Heart left ventricle (tissue), 16 donors: Measurements from ENCODE around the gene SLC6A4. TPM values are rescaled to one million over a fixed set of nuclear protein-coding genes. Genes with fewer than 3 reads are reported as not detected.

ENCODE experiments used
- ATAC-seq, 4 donors: fragments of 200-7000 bp; cut with Tn5 transposase; one replicate each; pipeline ENCODE4 v1.9.1; 2020 to 2022; ENCODE audit warnings: moderate library complexity in 4 of 4, mild to moderate bottlenecking in 3 of 4, moderate number of reproducible peaks in 1 of 4
- DNase-seq, 5 donors: peaks; one replicate each; pipeline ENCODE4 v3.0.0-alpha.2; 2020
- H3K27ac ChIP-seq, 12 donors: fragments of 200-600 bp; sonication (generic) in 4 of 12; one replicate each; pipeline versions ENCODE4 v1.5.0 to v1.8.0; 2016 to 2022; ENCODE audit warnings: mild to moderate bottlenecking in 2 of 12
- H3K27me3 ChIP-seq, 9 donors: fragments of 200-600 bp; sonication (generic) in 2 of 9; one replicate each; pipeline versions ENCODE4 v1.5.1 to v1.8.0; 2016 to 2022; ENCODE audit warnings: mild to moderate bottlenecking in 3 of 9
- H3K36me3 ChIP-seq, 9 donors: fragments of 200-600 bp; sonication (generic) in 2 of 9; one replicate each; pipeline versions ENCODE4 v1.5.0 to v1.8.0; 2018 to 2022; ENCODE audit warnings: mild to moderate bottlenecking in 2 of 9
- H3K4me1 ChIP-seq, 12 donors: fragments of 200-600 bp; sonication (generic) in 4 of 12; one replicate each; pipeline versions ENCODE4 v1.5.0 to v1.8.0; 2016 to 2022; ENCODE audit warnings: mild to moderate bottlenecking in 3 of 12
- H3K4me3 ChIP-seq, 12 donors: fragments of 200-600 bp; sonication (generic) in 4 of 12; one replicate each; pipeline versions ENCODE4 v1.5.0 to v1.8.0; 2017 to 2022; ENCODE audit warnings: mild to moderate bottlenecking in 9 of 12, moderate library complexity in 4 of 12
- H3K9me3 ChIP-seq, 12 donors: fragments of 200-600 bp; sonication (generic) in 4 of 12; one replicate each; pipeline versions ENCODE4 v1.5.0 to v1.8.0; 2016 to 2022; ENCODE audit warnings: mild to moderate bottlenecking in 1 of 12
- CTCF ChIP-seq, 12 donors: fragments of 200-600 bp; sonication (generic) in 4 of 12; IDR thresholded peaks; one replicate each; pipeline versions ENCODE4 v1.5.0 to v1.8.0; 2018 to 2022; ENCODE audit warnings: antibody characterized with exemption in 12 of 12, mild to moderate bottlenecking in 5 of 12
- POLR2A ChIP-seq, 2 donors: fragments of 450-650 bp; IDR thresholded peaks; one replicate each; pipeline ENCODE4 v1.6.1; 2017; ENCODE audit warnings: antibody characterized with exemption in 2 of 2, mild to moderate bottlenecking in 2 of 2, moderate library complexity in 2 of 2
- WGBS, 4 donors: extraction: QIAGEN DNeasy Blood & Tissue Kit in 2 of 4; methylation state at CpG; one replicate each; pipeline versions ENCODE4 v1.1.5 to v1.1.7; 2013 to 2018; 5-methylcytosine and 5-hydroxymethylcytosine counted together
- intact Hi-C, 10 donors: fragments of 100-400 bp; cut with DNase I; formaldehyde crosslinking; loops; one replicate each; pipeline versions ENCODE4 v1.11.1 to v1.14.2; 2022
- polyA plus RNA-seq, 2 donors: library from polyadenylated mRNA; stranded (reverse); fragments of 200-250 nt; gene quantifications; one replicate each; pipeline ENCODE4 v1.2.3, GENCODE V29; 2013
- total RNA-seq, 9 donors: library from RNA; depleted of rRNA in 2 of 9; stranded (reverse); fragments of >200 nt in 2 of 9; fragmentation: NEBNext Ultra II Directional in 3 of 9; extraction: Animal tissue kit (Norgen Biotek cat#: 25700) in 3 of 9; gene quantifications; one replicate each; pipeline versions ENCODE4 v1.1.0 to v1.2.4, GENCODE V29; 2016 to 2023
- donor health status: ischemic (EF 13 %, LVEDD 7.1; RV severe dilation, severe dysfunction).
- donor health status: healthy with polysubstance abuse.
- donor health status: DM: no; HTN: yes; CAD: no.
- donor health status: DM: no; HTN: no; CAD: no.
- donor health status: ischemic (EF 25% LVEDD 6.9; RV normal size, moderate dysfunction).
- donor health status: ischemic (EF 25% LVEDD 5.7; RV mildly dilated, moderate dysfunction).
- donor health status: healthy.
- donor health status: DM: yes; HTN: yes; CAD: no.
- donor health status: ischemic (EF 35%, LVEDD 5.7; RV mildly dilated, moderate dysfunction).
- donor health status: nonischemic (EF 11% LVEDD 7.7; RV severe dilation, severe dysfunction).
- donor health status: DM: yes; HTN: yes; CAD: no.
- donor health status: PGD.
- donor health status: ischemic (EF 29% LVEDD 5.4; RV normal size, mild dysfunction).
- donor health status: nonischemic (EF 23%, LVEDD 6.1; RV moderate dilation, normal function).

Gene SLC6A4
- total and polyA plus RNA-seq, 11 donors: 0.04 to 1.8 (median 0.17) TPM; not detected in 4

- H3K9me3 ChIP-seq: no peaks in the 10 kb centered on the region
- H3K36me3 ChIP-seq: peaks cover 0 to 41% (median 29%) of the 10 kb centered on the region in 9 donors
- peaks cover 0 to 12% (median 0%) of the 10 kb centered on the region in 9 donors for H3K27me3 ChIP-seq
- H3K4me1 ChIP-seq: peaks cover 0 to 12% (median 0%) of the 10 kb centered on the region in 12 donors
- ATAC-seq: no peak
- DNase-seq: no peak
- 70 to 91% (median 78%) methylated on average over 4 of the region's 4 CpGs for WGBS, 4 donors
- intact Hi-C loops: no loop called here
- H3K27ac ChIP-seq: no peak overlapping the region
- no peak overlapping the region for H3K4me3 ChIP-seq
- TF ChIP-seq POLR2A (IDR thresholded peaks at IDR 0.05): no peak
- TF ChIP-seq CTCF (IDR thresholded peaks at IDR 0.05): no peak
These were observed 9.4 kb upstream of the SLC6A4 start for GRCh38 chr17:30244853-30245385.

- no peak for DNase-seq
- no peak for ATAC-seq
- TF ChIP-seq CTCF (IDR thresholded peaks at IDR 0.05) (no peak), POLR2A (IDR thresholded peaks at IDR 0.05) (no peak)
- Histone ChIP-seq H3K9me3 (no peaks in the 10 kb centered on the region), H3K27ac (no peak overlapping the region), H3K4me1 (peaks cover 0 to 5% (median 0%) of the 10 kb centered on the region in 12 donors), H3K27me3 (peaks cover 0 to 25% (median under 1%) of the 10 kb centered on the region in 9 donors), H3K36me3 (peaks cover 0 to 27% (median 16%) of the 10 kb centered on the region in 9 donors), H3K4me3 (no peak overlapping the region)
- 86 to 96% (median 93%) methylated on average over 8 of the region's 8 CpGs for WGBS, 4 donors
- intact Hi-C loops: no loop called here
These were observed 8.1 kb upstream of the SLC6A4 start for GRCh38 chr17:30243568-30243967.

- DNase-seq (no peak), ATAC-seq (no peak)
- Histone ChIP-seq H3K27ac (no peak overlapping the region), H3K9me3 (no peaks in the 10 kb centered on the region), H3K4me1 (peaks cover 0 to under 1% (median 0%) of the 10 kb centered on the region in 12 donors), H3K27me3 (peaks cover 0 to 31% (median 6%) of the 10 kb centered on the region in 9 donors), H3K4me3 (no peak overlapping the region), H3K36me3 (peaks cover 0 to 22% (median 10%) of the 10 kb centered on the region in 9 donors)
- TF ChIP-seq POLR2A (IDR thresholded peaks at IDR 0.05) (no peak), CTCF (IDR thresholded peaks at IDR 0.05) (no peak)
- intact Hi-C loops: no loop called here
- WGBS, 4 donors: 94 to 99% (median 96%) methylated on average over 4 of the region's 4 CpGs
These were observed 7.5 kb upstream of the SLC6A4 start for GRCh38 chr17:30243002-30243401.

GRCh38 chr17:30241051-30241450 lies 5.6 kb upstream of the SLC6A4 start:
- Histone ChIP-seq H3K9me3 (no peaks in the 10 kb centered on the region), H3K27me3 (peaks cover 0 to 47% (median 17%) of the 10 kb centered on the region in 9 donors), H3K27ac (no peak overlapping the region), H3K4me1 (peaks cover 0 to 16% (median 5%) of the 10 kb centered on the region in 12 donors), H3K36me3 (peaks cover 0 to 4% (median 0%) of the 10 kb centered on the region in 9 donors), H3K4me3 (no peak overlapping the region)
- DNase-seq (no peak), ATAC-seq (no peak)
- WGBS, 4 donors: 60 to 77% (median 70%) methylated on average over 6 of the region's 6 CpGs
- no peak for TF ChIP-seq CTCF (IDR thresholded peaks at IDR 0.05)
- no peak for TF ChIP-seq POLR2A (IDR thresholded peaks at IDR 0.05)
- intact Hi-C loops: no loop called here
